Testis (tissue), 2 donors: Measurements from ENCODE around the gene STK24.

Experiments used
- CTCF ChIP-seq, 3 experiments: fragments of 450-650 bp in 2 of 3; fragments of 200-600 bp in 1 of 3; sonication (generic) in 1 of 3; IDR thresholded peaks; one replicate each; pipeline ENCODE4 v1.5.1; 2016 to 2019; ENCODE audit warnings: antibody characterized with exemption in 3 of 3, mild to moderate bottlenecking in 2 of 3, moderate library complexity in 1 of 3
- POLR2A ChIP-seq: fragments of 450-650 bp; IDR thresholded peaks from one replicate; pipeline ENCODE4 v1.6.1; 2017; ENCODE audit warnings: antibody characterized with exemption, mild to moderate bottlenecking, moderate library complexity

- no peak for TF ChIP-seq CTCF (IDR thresholded peaks at IDR 0.05)
- no peak for TF ChIP-seq POLR2A
These were observed 100.4 kb downstream of the STK24 start for GRCh38 chr13:98476538-98476966.
